Smooth muscle cell of the coronary artery (primary cell): ENCODE data around the gene CCNF. TPM values are rescaled to one million over a fixed set of nuclear protein-coding genes. Genes with fewer than 3 reads are reported as not detected.

Source experiments
- total RNA-seq: library from RNA; depleted of rRNA; stranded (reverse); fragments of >200 nt; gene quantifications from 2 replicates; pipeline ENCODE4 v1.2.3, GENCODE V29; 2014; ENCODE audit warnings: low replicate concordance

The CCNF gene
- 3.9 and 9.0 TPM in 2 replicates for total RNA-seq

DNA sequence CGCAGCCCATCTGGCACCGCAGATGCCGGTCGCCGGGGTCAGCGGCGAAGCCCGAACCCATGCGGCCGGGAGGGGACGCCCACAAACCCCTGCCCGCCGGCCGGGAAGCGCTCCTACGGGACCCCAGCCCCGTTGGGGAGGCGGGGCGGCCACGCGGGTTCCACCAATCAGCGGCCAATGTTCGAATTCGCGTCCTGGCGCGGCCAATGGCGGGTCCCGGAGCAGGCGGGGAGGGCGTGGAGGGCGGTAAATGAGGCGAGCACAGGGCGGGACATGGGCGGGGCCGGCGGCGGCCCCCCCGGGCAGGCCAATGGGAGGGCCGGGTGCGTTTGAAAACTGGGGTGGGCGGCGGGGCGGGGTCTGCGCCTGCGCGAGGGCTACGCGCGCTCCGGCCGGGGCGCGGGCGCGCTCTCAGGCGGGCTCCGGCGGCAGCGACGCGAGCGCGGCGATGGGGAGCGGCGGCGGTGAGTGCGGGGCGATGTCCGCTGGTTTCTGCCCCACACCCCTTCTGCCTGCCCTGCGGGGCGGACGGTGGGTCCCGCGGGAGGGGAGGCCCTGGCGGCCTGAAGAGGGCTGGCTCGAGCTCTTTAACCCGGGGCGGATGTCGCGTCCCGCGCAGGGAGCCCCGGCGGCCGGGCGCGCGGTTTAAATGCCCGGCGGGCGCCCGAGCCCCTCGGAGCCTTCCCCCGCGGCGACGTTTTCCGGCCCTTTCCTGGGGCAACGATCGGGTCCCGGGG is at the start of gene CCNF:
Gene CCNF (plus strand): TSS at position 414 of the 737 bp plus-strand sequence. CDS start 35 bp downstream, at position 449.

GRCh38 chr16:2459647-2460390 is 30.6 kb downstream of the CCNF start, which contains the start of gene TEDC2:
TSS of gene TEDC2 (plus strand) at chr16:2460109. CDS start at chr16:2460145, 36 bp downstream.

GRCh38 chr16:2471016-2471652 is 41.9 kb downstream of the CCNF start, which contains the start of gene NTN3:
TSS of gene NTN3 (plus strand) at chr16:2471297. CDS start at chr16:2471702, 405 bp downstream.

DNA sequence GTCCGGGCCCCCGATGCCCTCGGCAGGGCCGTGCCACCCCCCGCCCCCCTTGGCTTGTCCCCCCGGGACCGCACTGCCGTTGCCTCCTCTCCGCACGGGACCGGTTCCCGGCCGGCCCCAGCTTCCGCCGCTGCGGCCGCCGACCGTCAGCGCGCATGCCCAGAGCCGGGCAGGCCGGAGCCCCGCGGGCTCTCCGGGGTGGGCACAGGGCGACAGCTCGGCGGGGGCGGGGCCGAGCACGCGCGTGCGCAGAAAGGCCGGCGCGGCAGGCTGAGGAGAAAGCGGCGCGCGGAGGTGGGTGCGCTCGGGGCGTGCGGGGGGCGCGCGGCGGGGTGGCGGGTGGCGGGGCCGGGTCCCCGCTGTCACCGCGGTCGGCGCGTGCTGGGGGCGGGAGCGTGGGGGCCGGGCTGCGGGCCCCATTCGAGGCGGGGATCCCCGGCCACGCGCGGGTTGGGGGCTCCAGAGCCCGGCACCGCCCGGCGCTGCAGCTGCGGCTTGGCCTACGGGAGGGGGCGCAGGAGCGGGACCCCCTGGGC is 45.7 kb downstream of the CCNF start, which contains the start of gene TBC1D24:
Gene TBC1D24 (plus strand): TSS at position 251 of the 536 bp plus-strand sequence. CDS start 21,022 bp downstream, outside the sequence.

Other genes starting within 250 kb of the CCNF start
- gene CASKIN1, start 232.8 kb upstream of the CCNF start, total RNA-seq: 0.08 and 0.47 TPM in 2 replicates
- 16.5 and 19.7 TPM in 2 replicates for gene MLST8, start 224.0 kb upstream of the CCNF start, total RNA-seq
- gene BRICD5, start 218.6 kb upstream of the CCNF start, total RNA-seq: 2.9 and 4.0 TPM in 2 replicates
- 5.3 and 9.5 TPM in 2 replicates for gene PGP, start 214.6 kb upstream of the CCNF start, total RNA-seq
- 26.2 and 33.9 TPM in 2 replicates for gene E4F1, start 205.9 kb upstream of the CCNF start, total RNA-seq
- gene DNASE1L2, start 193.0 kb upstream of the CCNF start, total RNA-seq: 0.38 and 1.1 TPM in 2 replicates
- 15.2 and 32.6 TPM in 2 replicates for gene ECI1, start 177.9 kb upstream of the CCNF start, total RNA-seq
- gene RNPS1, start 161.3 kb upstream of the CCNF start, total RNA-seq: 19.3 and 47.3 TPM in 2 replicates
- gene ABCA3, start 88.7 kb upstream of the CCNF start, total RNA-seq: 1.2 and 1.7 TPM in 2 replicates
- under 0.01 and 2.9 TPM in 2 replicates for gene TEDC2, start 30.7 kb downstream of the CCNF start, total RNA-seq
- gene NTN3, start 41.9 kb downstream of the CCNF start, total RNA-seq: 0.23 and 0.47 TPM in 2 replicates
- 12.9 and 17.7 TPM in 2 replicates for gene TBC1D24, start 45.7 kb downstream of the CCNF start, total RNA-seq
- gene ATP6V0C, start 84.5 kb downstream of the CCNF start, total RNA-seq: 5.1 and 8.2 TPM in 2 replicates
- gene AMDHD2, start 90.9 kb downstream of the CCNF start, total RNA-seq: 25.4 and 84.2 TPM in 2 replicates
- gene CEMP1, start 102.0 kb downstream of the CCNF start, total RNA-seq: 0.08 and 0.12 TPM in 2 replicates
- gene PDPK1, start 108.6 kb downstream of the CCNF start, total RNA-seq: 10.5 and 12.0 TPM in 2 replicates